Endothelial cell of umbilical vein (primary cell): Measurements from ENCODE around the gene CNOT1. TPM values are rescaled to one million over a fixed set of nuclear protein-coding genes. Genes with fewer than 3 reads are reported as not detected.

Experiments
- BruUV-seq: library from RNA; stranded (reverse); fragments of 400-500 nt; replicated peaks from 2 replicates; lab custom pipeline; 2021; lab: Mats Ljungman, UMichigan
- CTCF ChIA-PET: fragments of 300-600, 350-600 bp; sonication (Branson Sonifier 250); formaldehyde crosslinking; loops from one replicate; lab custom pipeline; 2021; ENCODE audit warnings: antibody characterized with exemption, inconsistent platforms; lab: Charles Lee
- POLR2A ChIA-PET: fragments of 300-600, 350-600 bp; sonication (Branson Sonifier 250); formaldehyde crosslinking; loops from one replicate; lab custom pipeline; 2021; ENCODE audit warnings: antibody characterized with exemption, inconsistent platforms; lab: Charles Lee
- DNase-seq: peaks from one replicate; pipeline ENCODE4 v3.0.0-alpha.2; 2011; ENCODE audit warnings: low read depth, low spot score
- FAIRE-seq: peaks from 2 replicates; lab custom pipeline; 2011; peaks lifted over from hg19 to GRCh38; lab: Jason Lieb, UNC
- H2AFZ ChIP-seq: 2 replicates; pipeline ENCODE4 v1.6.0; 2012; ENCODE audit warnings: low read depth, low read length, control low read depth, inconsistent platforms
- H3K27ac ChIP-seq: 2 replicates; pipeline ENCODE4 v1.5.1; 2011; ENCODE audit warnings: low read depth, mild to moderate bottlenecking, control low read depth, low read length, moderate library complexity; ENCODE audit not compliant: insufficient read depth
- H3K27me3 ChIP-seq, 2 experiments: 2 replicates each; pipeline versions ENCODE4 v1.6.0 to v1.6.1; 2011; ENCODE audit warnings: low read length in 2 of 2, mixed read lengths in 1 of 2; ENCODE audit not compliant: control insufficient read depth in 2 of 2, insufficient read depth in 2 of 2
- H3K36me3 ChIP-seq, 2 experiments: 2 replicates in 1 of 2; 3 replicates in 1 of 2; pipeline ENCODE4 v1.5.1; 2011; ENCODE audit warnings: low read length in 2 of 2, mild to moderate bottlenecking in 1 of 2, moderate library complexity in 1 of 2; ENCODE audit not compliant: control insufficient read depth in 2 of 2, insufficient read depth in 2 of 2; ENCODE audit errors: extremely low read depth in 1 of 2
- H3K4me1 ChIP-seq: 3 replicates; pipeline ENCODE4 v1.5.1; 2011; ENCODE audit warnings: mild to moderate bottlenecking, low read length; ENCODE audit not compliant: control insufficient read depth, insufficient read depth; ENCODE audit errors: extremely low read depth
- H3K4me2 ChIP-seq: 2 replicates; pipeline ENCODE4 v1.6.1; 2011; ENCODE audit warnings: low read length, control low read depth, mixed read lengths; ENCODE audit not compliant: insufficient read depth
- H3K4me3 ChIP-seq, 3 experiments: fragments of 200-600 bp in 1 of 3; sonication (generic), shearing (Covaris generic) in 1 of 3; replicated peaks in 1 of 3; 2 replicates each; pipeline ENCODE4 v1.5.1; 2011 to 2016; ENCODE audit warnings: control low read depth in 3 of 3, low read length in 3 of 3, mild to moderate bottlenecking in 2 of 3, inconsistent platforms in 1 of 3, low read depth in 1 of 3, moderate library complexity in 1 of 3; ENCODE audit not compliant: insufficient read depth in 1 of 3
- H3K79me2 ChIP-seq: 2 replicates; pipeline ENCODE4 v1.6.0; 2012; ENCODE audit warnings: low read length, inconsistent platforms; ENCODE audit not compliant: control insufficient read depth, insufficient read depth
- H3K9ac ChIP-seq: replicated peaks from 2 replicates; pipeline ENCODE3; 2011; ENCODE audit warnings: low read length, control low read depth; ENCODE audit not compliant: insufficient read depth; ENCODE audit errors: extremely low read depth
- H3K9me1 ChIP-seq: replicated peaks from 3 replicates; pipeline ENCODE4 v1.6.0; 2011; ENCODE audit warnings: mild to moderate bottlenecking, low read length; ENCODE audit not compliant: control insufficient read depth, insufficient read depth; ENCODE audit errors: extremely low read depth
- H3K9me3 ChIP-seq: replicated peaks from 2 replicates; pipeline ENCODE4 v1.5.1; 2012; ENCODE audit warnings: low read length, inconsistent platforms; ENCODE audit not compliant: control insufficient read depth, insufficient read depth
- H4K20me1 ChIP-seq: replicated peaks from 2 replicates; pipeline ENCODE3; 2011; ENCODE audit warnings: mild to moderate bottlenecking, low read length; ENCODE audit not compliant: control insufficient read depth, insufficient read depth; ENCODE audit errors: extremely low read depth
- CTCF ChIP-seq, 2 donors: IDR thresholded peaks; 1 replicate in 1 of 2; 2 replicates in 1 of 2; pipeline ENCODE4 v1.5.1; 2011; ENCODE audit warnings: low read length in 2 of 2, mild to moderate bottlenecking in 2 of 2, moderate library complexity in 2 of 2, control low read depth in 1 of 2, inconsistent platforms in 1 of 2, low read depth in 1 of 2; ENCODE audit not compliant: insufficient read depth in 1 of 2; ENCODE audit errors: extremely low read depth in 1 of 2
- EZH2 ChIP-seq: IDR thresholded peaks from 2 replicates; pipeline ENCODE4 v1.6.1; 2012; ENCODE audit warnings: borderline replicate concordance, low read depth, mild to moderate bottlenecking, moderate library complexity, low read length, inconsistent platforms; ENCODE audit not compliant: severe bottlenecking
- FOS ChIP-seq: IDR thresholded peaks from 2 replicates; pipeline ENCODE4 v1.6.1; 2011; ENCODE audit warnings: mild to moderate bottlenecking, low read length, moderate library complexity, borderline replicate concordance; ENCODE audit not compliant: insufficient read depth
- GATA2 ChIP-seq: IDR thresholded peaks from 2 replicates; pipeline ENCODE4 v1.7.0; 2011; ENCODE audit warnings: low read depth, mild to moderate bottlenecking, moderate library complexity, mixed read lengths, low read length; ENCODE audit not compliant: insufficient read length, insufficient read depth
- JUN ChIP-seq: IDR thresholded peaks from 2 replicates; pipeline ENCODE4 v1.6.1; 2011; ENCODE audit warnings: borderline replicate concordance, low read depth; ENCODE audit not compliant: insufficient read length, insufficient read depth
- MAX ChIP-seq: IDR thresholded peaks from 2 replicates; pipeline ENCODE4 v1.6.1; 2011; ENCODE audit not compliant: insufficient read depth, insufficient read length
- MYC ChIP-seq: IDR thresholded peaks from one replicate; pipeline ENCODE4 v1.6.1; 2011; ENCODE audit warnings: mild to moderate bottlenecking, low read depth, low read length
- POLR2A ChIP-seq: IDR thresholded peaks from 2 replicates; pipeline ENCODE4 v1.6.1; 2012; ENCODE audit warnings: low read depth, mild to moderate bottlenecking, control low read depth, low read length
- POLR2AphosphoS5 ChIP-seq: IDR thresholded peaks from 2 replicates; pipeline ENCODE4 v1.6.1; 2012; ENCODE audit warnings: low read depth, mild to moderate bottlenecking, control low read depth, low read length, moderate library complexity; ENCODE audit not compliant: insufficient read depth
- dilution Hi-C: fragments of 300-500 bp; cut with MboI; formaldehyde crosslinking; loops from one replicate; pipeline ENCODE4 v1.15.0; 2019; ENCODE audit warnings: low sequenced_read_pairs; ENCODE audit not compliant: extremely low pct_ligation_motif_present
- intact Hi-C: fragments of 100-400 bp; cut with micrococcal nuclease; formaldehyde crosslinking; loops from one replicate; pipeline ENCODE4 v1.10.0; 2022
- polyA plus RNA-seq, 4 experiments: library from polyadenylated mRNA; depleted of rRNA in 3 of 4; stranded (reverse) in 3 of 4; unstranded in 1 of 4; fragments of >200 nt; gene quantifications; 2 replicates each; pipeline versions ENCODE4 v1.2.1 to v1.2.3, GENCODE V29; 2011 to 2012; ENCODE audit warnings: missing spikeins in 1 of 4
- total RNA-seq: library from RNA; stranded (reverse); gene quantifications from 2 replicates; pipeline ENCODE4 v1.2.3, GENCODE V29; 2021

Gene CNOT1
- total and polyA plus RNA-seq, 2 donors (not counting 3 experiments of a cell fraction or from before 2014, with no cell fraction given) = 142 to 151 TPM

- BruUV-seq = no TSS peak
- POLR2A ChIA-PET = no interaction called here
- CTCF ChIA-PET = interaction anchor here (1.3 to 1.8 kb wide), 6 partner anchors 12 to 257 kb away, joined by 4 to 13 read pairs (median 6); no protein-coding TSS in a partner anchor
- Histone ChIP-seq H2AFZ (no peak overlapping the region), H3K9ac (no peak overlapping the region), H3K27me3 (no peaks in the 10 kb centered on the region), H3K4me1 (no peaks in the 10 kb centered on the region), H3K79me2 (no peaks in the 10 kb centered on the region), H3K4me3 (no peak overlapping the region), H3K9me1 (no peaks in the 10 kb centered on the region), H3K36me3 (peaks cover 0 to 9% of the 10 kb centered on the region in 2 experiments), H3K27ac (no peak overlapping the region), H3K4me2 (no peak overlapping the region), H3K9me3 (no peaks in the 10 kb centered on the region), H4K20me1 (no peaks in the 10 kb centered on the region)
- no peak for FAIRE-seq
- intact Hi-C loops (loop anchor here (5.0 kb wide), 1 partner anchor 258 kb away; no protein-coding TSS in a partner anchor), dilution Hi-C loops (no loop called here)
- DNase-seq = no peak
- TF ChIP-seq EZH2 = no peak
- TF ChIP-seq MYC = no peak
- no peak for TF ChIP-seq GATA2
- no peak for TF ChIP-seq POLR2AphosphoS5
- no peak for TF ChIP-seq MAX
- no peak for TF ChIP-seq CTCF (IDR thresholded peaks at IDR 0.05; ENCODE audit: extremely low read depth in 1 of 2, insufficient read depth in 1 of 2, low read depth in 1 of 2, low read length in 2 of 2)
- no peak for TF ChIP-seq POLR2A
- no peak for TF ChIP-seq FOS
- no peak for TF ChIP-seq JUN
Measured at GRCh38 chr16:58499092-58499511, 130.5 kb downstream of the CNOT1 start.
